Mesendoderm (in vitro differentiated cells): ENCODE data around the gene PTGDS.

Source experiments
- DNase-seq: peaks from one replicate; pipeline ENCODE4 v3.0.0; 2013
- H2AK5ac ChIP-seq: 2 replicates; pipeline ENCODE4 v1.6.1; 2013; ENCODE audit warnings: low read length, inconsistent platforms
- H2BK120ac ChIP-seq: 2 replicates; pipeline ENCODE4 v1.6.1; 2013; ENCODE audit warnings: low read depth, mild to moderate bottlenecking, low read length, moderate library complexity, mixed read lengths
- H2BK15ac ChIP-seq: replicated peaks from 2 replicates; pipeline ENCODE4 v1.6.1; 2013; ENCODE audit warnings: low read depth, mild to moderate bottlenecking, moderate library complexity
- H2BK5ac ChIP-seq: 2 replicates; pipeline ENCODE4 v1.6.1; 2013; ENCODE audit warnings: low read length, inconsistent platforms
- H3K18ac ChIP-seq: 2 replicates; pipeline ENCODE4 v1.6.1; 2013; ENCODE audit warnings: mild to moderate bottlenecking, low read length, mixed read lengths
- H3K23ac ChIP-seq: one replicate; pipeline ENCODE4 v1.6.1; 2013; ENCODE audit warnings: low read length
- H3K27ac ChIP-seq: 2 replicates; pipeline ENCODE4 v1.5.1; 2013; ENCODE audit warnings: low read depth, mild to moderate bottlenecking, inconsistent platforms, low read length, moderate library complexity
- H3K27me3 ChIP-seq: 2 replicates; pipeline ENCODE4 v1.6.1; 2013; ENCODE audit warnings: low read length, control low read depth, mild to moderate bottlenecking, inconsistent platforms; ENCODE audit not compliant: insufficient read depth, poor library complexity
- H3K36me3 ChIP-seq: 2 replicates; pipeline ENCODE4 v1.6.1; 2013; ENCODE audit warnings: low read length, inconsistent platforms; ENCODE audit not compliant: control insufficient read depth, insufficient read depth
- H3K4ac ChIP-seq: one replicate; pipeline ENCODE4 v1.6.1; 2013; ENCODE audit warnings: low read depth, mild to moderate bottlenecking, low read length, moderate library complexity
- H3K4me1 ChIP-seq: 2 replicates; pipeline ENCODE4 v1.6.1; 2013; ENCODE audit warnings: low read depth, low read length, inconsistent platforms; ENCODE audit not compliant: control insufficient read depth
- H3K4me2 ChIP-seq: 2 replicates; pipeline ENCODE4 v1.6.1; 2013; ENCODE audit warnings: low read length
- H3K4me3 ChIP-seq: 2 replicates; pipeline ENCODE4 v1.5.1; 2013; ENCODE audit warnings: mild to moderate bottlenecking, low read length
- H3K56ac ChIP-seq: one replicate; pipeline ENCODE4 v1.6.1; 2013; ENCODE audit warnings: low read length
- H3K79me1 ChIP-seq: 2 replicates; pipeline ENCODE4 v1.6.1; 2013; ENCODE audit warnings: low read length, inconsistent platforms
- H3K79me2 ChIP-seq: 2 replicates; pipeline ENCODE4 v1.6.1; 2013; ENCODE audit warnings: mild to moderate bottlenecking, low read length; ENCODE audit not compliant: control insufficient read depth, insufficient read depth
- H3K9ac ChIP-seq: 2 replicates; pipeline ENCODE4 v1.6.1; 2013; ENCODE audit warnings: low read length, inconsistent platforms
- H4K5ac ChIP-seq: one replicate; pipeline ENCODE4 v1.6.1; 2013; ENCODE audit warnings: low read length
- H4K8ac ChIP-seq: one replicate; pipeline ENCODE4 v1.6.1; 2013; ENCODE audit warnings: low read depth, mild to moderate bottlenecking, control low read depth, low read length, moderate library complexity
- WGBS: extraction: QIAGEN DNeasy Blood & Tissue Kit; methylation state at CpG from one replicate; pipeline ENCODE4 v1.1.7; 2013; ENCODE audit warnings: low lambda C conversion rate, missing lambda C conversion rate; ENCODE audit not compliant: insufficient coverage; ENCODE audit errors: extremely low coverage; 5-methylcytosine and 5-hydroxymethylcytosine counted together

The PTGDS gene

DNA sequence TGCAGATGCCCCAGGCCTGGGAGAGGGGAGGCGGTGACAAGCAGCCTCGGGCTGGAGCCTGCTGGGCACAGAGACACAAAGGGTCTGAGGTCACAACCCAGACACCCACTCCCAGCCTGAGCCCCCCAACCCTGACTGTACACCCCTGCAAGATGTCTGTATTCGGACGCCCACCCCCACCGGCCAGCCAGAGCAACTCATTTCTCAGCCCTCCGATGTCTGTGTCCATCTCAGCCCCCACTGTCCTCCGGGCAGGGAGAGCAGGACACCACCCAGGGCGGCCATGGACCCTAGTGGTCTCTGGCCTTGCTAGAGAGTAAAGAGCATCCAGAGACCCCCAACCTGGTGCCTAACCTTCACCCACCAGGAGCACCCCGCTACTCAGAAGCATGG is 21.4 kb upstream of the PTGDS start:
- H3K27me3 ChIP-seq: no peaks in the 10 kb centered on the region

DNA sequence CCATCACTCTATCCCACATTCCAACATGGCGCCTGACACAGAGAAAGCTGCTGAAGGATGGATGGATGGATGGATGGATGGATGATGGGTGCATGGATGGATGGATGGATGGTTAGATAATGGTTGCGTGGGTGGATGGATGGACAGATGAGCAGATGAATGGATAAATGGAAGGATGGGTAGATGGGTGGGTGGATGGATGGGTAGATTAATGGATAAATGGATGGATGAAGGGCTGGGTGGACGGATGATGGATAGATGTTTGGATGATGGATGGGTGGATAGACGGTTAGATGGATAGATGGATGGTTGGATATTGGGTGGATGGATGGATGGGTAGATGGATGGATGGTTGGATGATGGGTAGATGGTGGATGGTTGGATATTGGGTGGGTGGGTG is 20.7 kb upstream of the PTGDS start:
- H3K79me1 ChIP-seq: no peaks in the 10 kb centered on the region
- no peak overlapping the region for H3K18ac ChIP-seq
- no peak overlapping the region for H3K23ac ChIP-seq
- H3K4ac ChIP-seq: no peak overlapping the region
- H3K4me3 ChIP-seq: no peak overlapping the region
- no peak overlapping the region for H2AK5ac ChIP-seq
- no peak overlapping the region for H3K56ac ChIP-seq
- H3K27me3 ChIP-seq: no peaks in the 10 kb centered on the region
- no peak for DNase-seq
- H3K4me2 ChIP-seq: no peak overlapping the region
- 100% methylated on average over 2 of the region's 4 CpGs for WGBS
- no peaks in the 10 kb centered on the region for H3K36me3 ChIP-seq
- no peak overlapping the region for H4K8ac ChIP-seq
- no peaks in the 10 kb centered on the region for H3K4me1 ChIP-seq
- H3K9ac ChIP-seq: no peak overlapping the region
- no peak overlapping the region for H2BK15ac ChIP-seq
- no peaks in the 10 kb centered on the region for H3K79me2 ChIP-seq
- no peak overlapping the region for H4K5ac ChIP-seq
- H2BK5ac ChIP-seq: no peak overlapping the region
- no peak overlapping the region for H2BK120ac ChIP-seq
- no peak overlapping the region for H3K27ac ChIP-seq

More for the DNA sequence above, 21.4 kb upstream of the PTGDS start:
- no peaks in the 10 kb centered on the region for H3K36me3 ChIP-seq
- no peak overlapping the region for H3K18ac ChIP-seq
- H2BK15ac ChIP-seq: no peak overlapping the region
- no peak overlapping the region for H2AK5ac ChIP-seq
- no peak overlapping the region for H3K56ac ChIP-seq
- no peak overlapping the region for H2BK5ac ChIP-seq
- no peaks in the 10 kb centered on the region for H3K79me2 ChIP-seq
- no peak overlapping the region for H3K4me3 ChIP-seq
- no peak overlapping the region for H3K4ac ChIP-seq
- WGBS: no CpG with 5 or more reads among the region's 9 CpGs
- DNase-seq: no peak
- H4K8ac ChIP-seq: no peak overlapping the region
- H3K79me1 ChIP-seq: no peaks in the 10 kb centered on the region
- H3K23ac ChIP-seq: no peak overlapping the region
- no peak overlapping the region for H4K5ac ChIP-seq
- no peak overlapping the region for H3K4me2 ChIP-seq
- H3K27ac ChIP-seq: no peak overlapping the region
- H3K4me1 ChIP-seq: no peaks in the 10 kb centered on the region
- no peak overlapping the region for H3K9ac ChIP-seq
- no peak overlapping the region for H2BK120ac ChIP-seq

DNA sequence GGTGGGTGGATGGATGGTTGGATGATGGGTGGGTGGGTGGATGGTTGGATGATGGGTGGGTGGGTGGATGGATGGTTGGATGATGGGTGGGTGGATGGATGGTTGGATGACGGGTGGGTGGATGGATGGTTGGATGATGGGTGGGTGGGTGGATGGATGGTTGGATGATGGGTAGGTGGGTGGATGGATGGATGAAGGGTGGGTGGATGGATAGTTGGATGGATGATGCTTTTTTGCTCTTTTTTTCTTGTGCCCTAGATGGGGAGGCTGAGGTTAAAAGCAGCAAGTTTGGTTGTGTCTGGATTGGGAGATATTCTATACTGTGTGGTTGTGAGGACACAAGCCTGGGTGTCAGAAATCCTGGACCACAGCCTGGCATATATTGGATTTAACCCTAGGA is 19.8 kb upstream of the PTGDS start:
- H3K18ac ChIP-seq: no peak overlapping the region
- H3K36me3 ChIP-seq: no peaks in the 10 kb centered on the region
- H4K8ac ChIP-seq: no peak overlapping the region
- no peak overlapping the region for H2BK5ac ChIP-seq
- H2AK5ac ChIP-seq: no peak overlapping the region
- no peak overlapping the region for H3K4ac ChIP-seq
- no peaks in the 10 kb centered on the region for H3K79me1 ChIP-seq
- H3K27me3 ChIP-seq: no peaks in the 10 kb centered on the region
- H3K4me2 ChIP-seq: no peak overlapping the region
- no peak overlapping the region for H3K4me3 ChIP-seq
- no peak overlapping the region for H4K5ac ChIP-seq
- no peaks in the 10 kb centered on the region for H3K79me2 ChIP-seq
- no peak overlapping the region for H3K27ac ChIP-seq
- H3K23ac ChIP-seq: no peak overlapping the region
- H2BK120ac ChIP-seq: no peak overlapping the region
- no peak overlapping the region for H2BK15ac ChIP-seq
- no peak overlapping the region for H3K9ac ChIP-seq
- no peak overlapping the region for H3K56ac ChIP-seq
- WGBS: 100% methylated on average over 1 of the region's 1 CpG
- DNase-seq: no peak
- no peaks in the 10 kb centered on the region for H3K4me1 ChIP-seq

DNA sequence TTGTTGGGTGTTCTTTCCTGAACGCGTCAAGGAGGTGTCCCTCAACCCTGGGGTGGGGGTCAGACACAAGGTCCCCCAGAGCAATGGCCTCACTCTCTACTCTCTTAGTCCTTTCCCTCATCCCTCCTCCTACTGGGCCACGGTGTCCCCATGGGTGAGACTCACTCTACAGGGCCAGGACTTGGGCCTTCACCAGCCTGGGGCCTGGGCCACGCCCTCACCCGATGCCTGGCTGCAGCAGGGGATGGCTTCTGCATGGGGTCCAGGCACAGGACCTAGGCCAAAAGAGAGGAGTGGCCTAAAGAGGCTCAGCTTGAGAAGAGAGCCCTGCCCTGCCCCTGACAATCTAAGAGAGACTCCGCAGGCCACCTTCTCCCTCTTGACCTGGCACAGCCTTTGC is 19.4 kb upstream of the PTGDS start:
- H3K36me3 ChIP-seq: no peaks in the 10 kb centered on the region
- H3K18ac ChIP-seq: no peak overlapping the region
- no peak overlapping the region for H2BK15ac ChIP-seq
- no peak overlapping the region for H3K27ac ChIP-seq
- H4K5ac ChIP-seq: no peak overlapping the region
- no peak for DNase-seq
- H3K79me1 ChIP-seq: no peaks in the 10 kb centered on the region
- H3K4ac ChIP-seq: no peak overlapping the region
- no peak overlapping the region for H3K4me3 ChIP-seq
- H4K8ac ChIP-seq: no peak overlapping the region
- H3K27me3 ChIP-seq: no peaks in the 10 kb centered on the region
- no peak overlapping the region for H3K9ac ChIP-seq
- no peaks in the 10 kb centered on the region for H3K79me2 ChIP-seq
- H2AK5ac ChIP-seq: no peak overlapping the region
- no peaks in the 10 kb centered on the region for H3K4me1 ChIP-seq
- H3K23ac ChIP-seq: no peak overlapping the region
- H3K4me2 ChIP-seq: no peak overlapping the region
- no CpG with 5 or more reads among the region's 6 CpGs for WGBS
- no peak overlapping the region for H3K56ac ChIP-seq
- H2BK120ac ChIP-seq: no peak overlapping the region
- no peak overlapping the region for H2BK5ac ChIP-seq

DNA sequence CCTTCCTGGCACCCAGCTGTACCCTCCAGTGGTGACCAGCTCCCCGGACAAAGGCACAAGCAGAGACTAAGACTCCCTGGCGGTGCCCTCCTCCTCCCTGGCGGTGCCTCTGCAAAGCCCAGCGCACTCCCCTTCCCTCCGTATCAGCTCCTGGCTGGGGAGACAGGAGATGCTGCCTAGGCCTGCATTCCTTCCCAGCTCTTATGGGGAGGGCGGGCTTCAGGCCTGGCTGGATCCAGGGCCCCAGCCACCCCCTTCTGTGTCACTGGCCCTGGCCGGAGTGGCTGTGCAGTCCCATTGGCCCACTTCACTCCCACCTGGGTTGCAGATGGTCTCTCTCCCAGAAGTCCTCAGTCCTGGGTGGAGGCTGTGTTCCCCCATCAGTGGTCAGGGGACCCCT is 18.8 kb upstream of the PTGDS start:
- H3K56ac ChIP-seq: no peak overlapping the region
- no peak overlapping the region for H4K8ac ChIP-seq
- no peak overlapping the region for H3K27ac ChIP-seq
- no peak overlapping the region for H2BK5ac ChIP-seq
- H3K9ac ChIP-seq: no peak overlapping the region
- no peak overlapping the region for H3K4me3 ChIP-seq
- H3K4me1 ChIP-seq: no peaks in the 10 kb centered on the region
- no peak overlapping the region for H2BK15ac ChIP-seq
- H3K23ac ChIP-seq: peak overlapping the region; percentile 66
- H2BK120ac ChIP-seq: no peak overlapping the region
- no peak overlapping the region for H3K4ac ChIP-seq
- no peaks in the 10 kb centered on the region for H3K79me1 ChIP-seq
- H2AK5ac ChIP-seq: no peak overlapping the region
- no peak overlapping the region for H4K5ac ChIP-seq
- no peak overlapping the region for H3K4me2 ChIP-seq
- no peaks in the 10 kb centered on the region for H3K79me2 ChIP-seq
- DNase-seq: no peak
- no peak overlapping the region for H3K18ac ChIP-seq
- WGBS: no CpG with 5 or more reads among the region's 7 CpGs
- no peaks in the 10 kb centered on the region for H3K27me3 ChIP-seq
- H3K36me3 ChIP-seq: no peaks in the 10 kb centered on the region
